ENCODE data around the gene DENND1A. TPM values are rescaled to one million over a fixed set of nuclear protein-coding genes. Genes with fewer than 3 reads are reported as not detected.
"Not testable (repeated sequence)": the region's sequence is repeated elsewhere in the genome, so short reads cannot be mapped to it uniquely, and the experiment has no call there.

DENND1A gene
- polyA plus RNA-seq, 2 donors = 4.6 to 4.8 TPM

DNA sequence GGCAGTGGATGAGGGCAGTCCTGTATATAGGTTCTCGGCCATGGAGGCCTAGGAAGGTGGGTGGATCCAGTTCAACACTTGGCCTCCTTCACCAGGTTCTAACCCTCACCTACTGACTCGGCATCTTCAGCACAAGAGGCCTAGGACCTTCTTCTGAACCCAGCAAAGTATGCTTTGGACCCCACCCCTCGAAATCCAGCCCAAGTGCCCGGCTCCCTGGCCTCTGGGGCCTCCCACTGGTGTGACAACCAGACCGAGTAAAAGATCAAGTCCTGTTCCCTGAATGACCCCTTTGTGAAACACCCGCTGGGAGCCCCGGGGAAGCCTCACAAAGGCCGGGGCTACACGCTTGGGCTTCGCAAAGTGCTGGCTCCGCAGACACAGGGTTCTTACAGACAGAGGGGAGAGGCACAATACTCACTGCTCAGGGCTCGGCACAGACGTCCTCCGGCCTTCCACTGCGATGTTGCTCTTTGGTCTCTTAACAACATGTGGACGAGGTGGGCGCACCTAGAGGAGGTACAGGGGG is 526.9 kb downstream of the DENND1A start:
- H3K36me3 ChIP-seq (ENCODE audit: control insufficient read depth in 2 of 2, insufficient read depth in 2 of 2, low read length in 1 of 2) = peaks cover 0 to 4% of the 10 kb centered on the region in 2 donors
- no peaks in the 10 kb centered on the region for H3K9me3 ChIP-seq (ENCODE audit: control insufficient read depth in 2 of 2, insufficient read depth in 1 of 2, low read depth in 1 of 2, low read length in 1 of 2)
- H3K4me1 ChIP-seq (ENCODE audit: control insufficient read depth in 2 of 2, insufficient read depth in 2 of 2, low read length in 1 of 2) = peaks cover 2 to 3% of the 10 kb centered on the region in 2 donors
- no peak overlapping the region for H3K4me3 ChIP-seq (ENCODE audit: low read depth in 1 of 2, low read length in 2 of 2)
- WGBS, 2 donors = 89 to 91% methylated on average over 17 of the region's 17 CpGs
- no peak overlapping the region for H3K27ac ChIP-seq (ENCODE audit: low read depth in 2 of 2, low read length in 1 of 2)
- no peaks in the 10 kb centered on the region for H3K27me3 ChIP-seq (ENCODE audit: control insufficient read depth in 1 of 2, insufficient read depth in 2 of 2, low read length in 2 of 2)

DNA sequence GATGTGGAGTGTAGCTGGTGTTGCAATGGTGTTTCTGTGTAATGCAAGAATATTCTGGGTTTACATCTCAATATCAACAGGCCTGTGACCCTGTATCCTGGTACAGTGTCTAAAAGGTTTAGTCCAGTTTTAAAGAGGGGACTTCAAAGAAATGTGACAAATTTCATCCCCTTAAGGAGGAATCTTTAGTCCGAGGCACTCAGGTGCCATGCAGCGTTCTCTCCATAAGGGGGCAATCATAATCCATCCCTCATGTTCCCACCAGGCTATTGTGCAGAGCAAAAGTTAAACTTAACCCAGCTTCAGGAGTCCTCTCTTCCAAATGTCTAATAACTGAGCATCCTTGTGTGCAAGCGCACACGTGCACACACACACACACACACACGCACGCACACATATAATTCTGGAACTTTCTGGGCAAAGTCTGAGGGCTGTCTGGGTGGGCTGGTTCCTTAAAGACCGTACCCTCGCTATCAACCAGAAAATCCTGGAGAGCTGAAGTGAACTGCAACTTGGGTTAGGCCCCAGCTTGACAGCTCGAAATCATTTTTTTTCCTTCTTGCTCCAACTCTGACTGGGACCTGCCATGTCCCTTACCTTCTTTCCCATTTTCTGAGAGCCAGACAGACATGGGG is 527.9 kb downstream of the DENND1A start:
- Histone ChIP-seq H3K36me3 (ENCODE audit: control insufficient read depth in 2 of 2, insufficient read depth in 2 of 2, low read length in 1 of 2) (peaks cover 0 to 4% of the 10 kb centered on the region in 2 donors), H3K27me3 (ENCODE audit: control insufficient read depth in 1 of 2, insufficient read depth in 2 of 2, low read length in 2 of 2) (no peaks in the 10 kb centered on the region), H3K27ac (ENCODE audit: low read depth in 2 of 2, low read length in 1 of 2) (no peak overlapping the region), H3K4me1 (ENCODE audit: control insufficient read depth in 2 of 2, insufficient read depth in 2 of 2, low read length in 1 of 2) (peaks cover 2 to 3% of the 10 kb centered on the region in 2 donors), H3K9me3 (ENCODE audit: control insufficient read depth in 2 of 2, insufficient read depth in 1 of 2, low read depth in 1 of 2, low read length in 1 of 2) (no peaks in the 10 kb centered on the region), H3K4me3 (ENCODE audit: low read depth in 1 of 2, low read length in 2 of 2) (no peak overlapping the region)
- 73 to 77% methylated on average over 9 of the region's 9 CpGs for WGBS, 2 donors

DNA sequence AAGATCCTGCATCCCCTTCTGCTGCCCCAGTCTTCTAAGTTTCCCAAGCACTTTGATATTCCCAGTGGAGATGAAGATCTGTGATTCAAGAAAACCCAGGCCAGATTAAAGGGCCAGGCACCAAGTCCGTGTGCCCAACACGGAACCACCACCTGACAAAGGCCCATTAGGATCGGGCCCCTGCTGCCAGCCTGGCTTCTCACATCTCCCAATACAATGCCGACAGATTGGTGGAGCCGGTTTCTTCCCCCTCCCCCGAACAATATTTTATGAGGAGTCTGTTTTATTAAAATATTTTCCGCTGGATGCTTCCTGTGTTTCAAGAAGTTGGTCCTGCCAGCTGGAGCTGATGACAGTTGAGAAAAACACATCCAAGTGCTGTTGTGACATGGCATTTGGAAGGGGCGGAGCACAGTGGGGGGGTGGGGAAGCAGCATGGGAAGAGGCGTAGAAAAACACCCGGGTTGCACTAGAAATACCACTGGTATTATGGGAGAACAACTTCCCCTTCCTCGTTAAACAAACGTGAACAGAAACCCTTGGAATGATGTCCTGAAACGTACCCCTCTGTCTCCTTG is 528.9 kb downstream of the DENND1A start:
- 77 to 82% methylated on average over 13 of the region's 13 CpGs for WGBS, 2 donors
- no peak overlapping the region for H3K27ac ChIP-seq (ENCODE audit: low read depth in 2 of 2, low read length in 1 of 2)
- H3K36me3 ChIP-seq (ENCODE audit: control insufficient read depth in 2 of 2, insufficient read depth in 2 of 2, low read length in 1 of 2) = peaks cover 0 to 4% of the 10 kb centered on the region in 2 donors

GRCh38 chr9:123399803-123400378 is 530.0 kb downstream of the DENND1A start:
- Histone ChIP-seq H3K9me3 (ENCODE audit: control insufficient read depth in 2 of 2, insufficient read depth in 1 of 2, low read depth in 1 of 2, low read length in 1 of 2) (no peaks in the 10 kb centered on the region), H3K4me3 (ENCODE audit: low read depth in 1 of 2, low read length in 2 of 2) (no peak overlapping the region), H3K27me3 (ENCODE audit: control insufficient read depth in 1 of 2, insufficient read depth in 2 of 2, low read length in 2 of 2) (no peaks in the 10 kb centered on the region), H3K4me1 (ENCODE audit: control insufficient read depth in 2 of 2, insufficient read depth in 2 of 2, low read length in 1 of 2) (peaks cover 0 to 2% of the 10 kb centered on the region in 2 donors), H3K27ac (ENCODE audit: low read depth in 2 of 2, low read length in 1 of 2) (no peak overlapping the region), H3K36me3 (ENCODE audit: control insufficient read depth in 2 of 2, insufficient read depth in 2 of 2, low read length in 1 of 2) (peaks cover 0 to 4% of the 10 kb centered on the region in 2 donors)
- 84 to 85% methylated on average over 11 of the region's 11 CpGs for WGBS, 2 donors

More for the DNA sequence above, 528.9 kb downstream of the DENND1A start:
- Histone ChIP-seq H3K4me3 (ENCODE audit: low read depth in 1 of 2, low read length in 2 of 2) (no peak overlapping the region), H3K9me3 (ENCODE audit: control insufficient read depth in 2 of 2, insufficient read depth in 1 of 2, low read depth in 1 of 2, low read length in 1 of 2) (no peaks in the 10 kb centered on the region), H3K27me3 (ENCODE audit: control insufficient read depth in 1 of 2, insufficient read depth in 2 of 2, low read length in 2 of 2) (no peaks in the 10 kb centered on the region), H3K4me1 (ENCODE audit: control insufficient read depth in 2 of 2, insufficient read depth in 2 of 2, low read length in 1 of 2) (peaks cover 0 to 2% of the 10 kb centered on the region in 2 donors)

- not testable (repeated sequence) for H3K36me3 ChIP-seq (ENCODE audit: control insufficient read depth in 2 of 2, insufficient read depth in 2 of 2, low read length in 1 of 2); H3K4me1 ChIP-seq (ENCODE audit: control insufficient read depth in 2 of 2, insufficient read depth in 2 of 2, low read length in 1 of 2); H3K27ac ChIP-seq (ENCODE audit: low read depth in 2 of 2, low read length in 1 of 2); H3K9me3 ChIP-seq (ENCODE audit: control insufficient read depth in 2 of 2, insufficient read depth in 1 of 2, low read depth in 1 of 2, low read length in 1 of 2); H3K27me3 ChIP-seq (ENCODE audit: control insufficient read depth in 1 of 2, insufficient read depth in 2 of 2, low read length in 2 of 2); H3K4me3 ChIP-seq (ENCODE audit: low read depth in 1 of 2, low read length in 2 of 2)
- 91 to 95% methylated on average over 14 of the region's 14 CpGs for WGBS, 2 donors
These were observed 531.0 kb downstream of the DENND1A start for GRCh38 chr9:123398938-123399337.

DNA sequence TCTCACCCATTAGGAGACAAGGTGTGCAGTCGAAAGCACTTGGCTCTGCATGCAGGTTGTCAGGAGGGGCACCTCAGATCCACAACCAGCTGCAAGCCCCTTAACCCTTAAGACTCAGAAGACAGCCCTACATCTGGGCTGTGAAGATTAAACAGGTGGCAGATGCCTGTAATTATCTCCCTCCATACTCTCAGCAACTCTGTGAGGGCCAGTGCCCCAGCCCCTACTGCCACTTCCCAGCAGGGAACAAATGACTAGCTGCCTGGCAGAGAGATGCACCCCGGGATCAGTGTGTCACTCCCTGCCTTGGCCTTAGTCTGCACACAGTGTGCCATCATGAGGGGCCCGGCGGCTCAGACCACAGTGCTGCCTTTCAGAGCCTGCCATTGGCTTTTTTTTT is 532.0 kb downstream of the DENND1A start:
- WGBS, 2 donors = 90 to 94% methylated on average over 4 of the region's 4 CpGs
- Histone ChIP-seq H3K9me3 (ENCODE audit: control insufficient read depth in 2 of 2, insufficient read depth in 1 of 2, low read depth in 1 of 2, low read length in 1 of 2) (no peaks in the 10 kb centered on the region), H3K36me3 (ENCODE audit: control insufficient read depth in 2 of 2, insufficient read depth in 2 of 2, low read length in 1 of 2) (peaks cover 0 to 4% of the 10 kb centered on the region in 2 donors), H3K4me3 (ENCODE audit: low read depth in 1 of 2, low read length in 2 of 2) (no peak overlapping the region), H3K27me3 (ENCODE audit: control insufficient read depth in 1 of 2, insufficient read depth in 2 of 2, low read length in 2 of 2) (no peaks in the 10 kb centered on the region), H3K27ac (ENCODE audit: low read depth in 2 of 2, low read length in 1 of 2) (no peak overlapping the region), H3K4me1 (ENCODE audit: control insufficient read depth in 2 of 2, insufficient read depth in 2 of 2, low read length in 1 of 2) (peaks cover 0 to 2% of the 10 kb centered on the region in 2 donors)

GRCh38 chr9:123395689-123396511 is 534.0 kb downstream of the DENND1A start:
- Histone ChIP-seq H3K4me1 (ENCODE audit: control insufficient read depth in 2 of 2, insufficient read depth in 2 of 2, low read length in 1 of 2) (peaks cover 0 to 2% of the 10 kb centered on the region in 2 donors), H3K27me3 (ENCODE audit: control insufficient read depth in 1 of 2, insufficient read depth in 2 of 2, low read length in 2 of 2) (no peaks in the 10 kb centered on the region), H3K27ac (ENCODE audit: low read depth in 2 of 2, low read length in 1 of 2) (no peak overlapping the region), H3K9me3 (ENCODE audit: control insufficient read depth in 2 of 2, insufficient read depth in 1 of 2, low read depth in 1 of 2, low read length in 1 of 2) (no peaks in the 10 kb centered on the region), H3K36me3 (ENCODE audit: control insufficient read depth in 2 of 2, insufficient read depth in 2 of 2, low read length in 1 of 2) (peaks cover 0 to 2% of the 10 kb centered on the region in 2 donors), H3K4me3 (ENCODE audit: low read depth in 1 of 2, low read length in 2 of 2) (no peak overlapping the region)
- WGBS, 2 donors = 85 to 86% methylated on average over 24 of the region's 24 CpGs

DNA sequence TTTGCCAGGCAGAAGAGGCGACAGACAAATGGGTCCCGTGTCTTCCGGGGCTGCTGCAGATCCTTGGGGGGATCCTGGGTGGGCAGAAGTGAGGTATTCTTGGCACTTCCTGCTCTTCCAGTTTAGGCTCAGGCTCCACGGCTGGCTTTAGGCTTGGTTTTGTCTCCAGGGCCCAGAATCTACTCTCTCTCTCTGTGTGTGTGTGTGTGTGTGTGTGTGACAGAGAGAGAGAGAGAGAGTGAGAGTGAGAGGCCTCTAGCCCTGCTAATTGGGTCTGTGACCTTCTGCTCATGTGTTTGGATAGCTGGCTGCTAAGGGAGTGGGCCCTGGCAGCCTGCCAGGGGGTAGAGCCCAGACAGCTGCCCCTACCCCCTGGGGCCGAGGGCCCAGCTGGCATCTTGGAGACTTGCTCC is 534.6 kb downstream of the DENND1A start:
- no peaks in the 10 kb centered on the region for H3K9me3 ChIP-seq (ENCODE audit: control insufficient read depth in 2 of 2, insufficient read depth in 1 of 2, low read depth in 1 of 2, low read length in 1 of 2)
- H3K27ac ChIP-seq (ENCODE audit: low read depth in 2 of 2, low read length in 1 of 2) = no peak overlapping the region
- 66 to 71% methylated on average over 5 of the region's 5 CpGs for WGBS, 2 donors

More for the DNA sequence above, 534.6 kb downstream of the DENND1A start:
- H3K4me1 ChIP-seq (ENCODE audit: control insufficient read depth in 2 of 2, insufficient read depth in 2 of 2, low read length in 1 of 2) = peaks cover 0 to 2% of the 10 kb centered on the region in 2 donors
- no peaks in the 10 kb centered on the region for H3K27me3 ChIP-seq (ENCODE audit: control insufficient read depth in 1 of 2, insufficient read depth in 2 of 2, low read length in 2 of 2)
- no peak overlapping the region for H3K4me3 ChIP-seq (ENCODE audit: low read depth in 1 of 2, low read length in 2 of 2)
- no peaks in the 10 kb centered on the region for H3K36me3 ChIP-seq (ENCODE audit: control insufficient read depth in 2 of 2, insufficient read depth in 2 of 2, low read length in 1 of 2)

Data from esophagus (tissue), 2 donors.